ENCODE data around the gene PHF21B.

Gene PHF21B

GRCh38 chr22:45008186-45008681 lies 1.6 kb downstream of the PHF21B start (continued):
- TF ChIP-seq ZNF341 (tag by site-specific recombination; IDR thresholded peaks at IDR 0.05; ENCODE audit: low read depth) (no peak), MEIS1 (CRISPR knock-in tag; IDR thresholded peaks at IDR 0.05; ENCODE audit: borderline replicate concordance) (no peak), ZNF521 (tag by site-specific recombination; IDR thresholded peaks at IDR 0.05) (no peak), MZF1 (tag by site-specific recombination; IDR thresholded peaks at IDR 0.05; ENCODE audit: borderline replicate concordance) (no peak), GLI4 (tag by site-specific recombination; IDR thresholded peaks at IDR 0.05) (no peak), ZNF426 (tag by site-specific recombination; IDR thresholded peaks at IDR 0.05) (no peak), ZFP3 (tag by site-specific recombination; IDR thresholded peaks at IDR 0.05; ENCODE audit: low read depth) (no peak), ZNF416 (tag by site-specific recombination; IDR thresholded peaks at IDR 0.05) (no peak), ZNF169 (tag by site-specific recombination; IDR thresholded peaks at IDR 0.05) (no peak), GLIS2 (tag by site-specific recombination; IDR thresholded peaks at IDR 0.05) (peak; percentile 83), HOXC10 (CRISPR knock-in tag; IDR thresholded peaks at IDR 0.05) (no peak), ZNF335 (tag by site-specific recombination; conservative IDR thresholded peaks at IDR 0.05) (peak; percentile 13; the same call in 1 of the 2 replicates), RBAK (tag by site-specific recombination; IDR thresholded peaks at IDR 0.05) (no peak), ZNF768 (tag by site-specific recombination; IDR thresholded peaks at IDR 0.05) (no peak), HIC1 (tag by site-specific recombination; IDR thresholded peaks at IDR 0.05) (peak; percentile 88), ZNF664 (tag by site-specific recombination; IDR thresholded peaks at IDR 0.05) (no peak), KLF10 (tag by site-specific recombination; IDR thresholded peaks at IDR 0.05) (no peak), ZNF513 (tag by site-specific recombination; IDR thresholded peaks at IDR 0.05) (no peak), ZBTB7A (tag by site-specific recombination; IDR thresholded peaks at IDR 0.05; ENCODE audit: low read depth) (peak; percentile 77; the same call in 1 of the 2 replicates), ZNF571 (tag by site-specific recombination; IDR thresholded peaks at IDR 0.05) (no peak), ZNF366 (tag by site-specific recombination; conservative IDR thresholded peaks at IDR 0.05) (no peak), ZNF548 (tag by site-specific recombination; IDR thresholded peaks at IDR 0.05) (no peak)
- TF ChIP-seq, protein P1, sequence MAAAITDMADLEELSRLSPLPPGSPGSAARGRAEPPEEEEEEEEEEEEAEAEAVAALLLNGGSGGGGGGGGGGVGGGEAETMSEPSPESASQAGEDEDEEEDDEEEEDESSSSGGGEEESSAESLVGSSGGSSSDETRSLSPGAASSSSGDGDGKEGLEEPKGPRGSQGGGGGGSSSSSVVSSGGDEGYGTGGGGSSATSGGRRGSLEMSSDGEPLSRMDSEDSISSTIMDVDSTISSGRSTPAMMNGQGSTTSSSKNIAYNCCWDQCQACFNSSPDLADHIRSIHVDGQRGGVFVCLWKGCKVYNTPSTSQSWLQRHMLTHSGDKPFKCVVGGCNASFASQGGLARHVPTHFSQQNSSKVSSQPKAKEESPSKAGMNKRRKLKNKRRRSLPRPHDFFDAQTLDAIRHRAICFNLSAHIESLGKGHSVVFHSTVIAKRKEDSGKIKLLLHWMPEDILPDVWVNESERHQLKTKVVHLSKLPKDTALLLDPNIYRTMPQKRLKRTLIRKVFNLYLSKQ (tag by site-specific recombination; IDR thresholded peaks at IDR 0.05; ENCODE audit: borderline replicate concordance): no peak
- TF ChIP-seq, protein P2, sequence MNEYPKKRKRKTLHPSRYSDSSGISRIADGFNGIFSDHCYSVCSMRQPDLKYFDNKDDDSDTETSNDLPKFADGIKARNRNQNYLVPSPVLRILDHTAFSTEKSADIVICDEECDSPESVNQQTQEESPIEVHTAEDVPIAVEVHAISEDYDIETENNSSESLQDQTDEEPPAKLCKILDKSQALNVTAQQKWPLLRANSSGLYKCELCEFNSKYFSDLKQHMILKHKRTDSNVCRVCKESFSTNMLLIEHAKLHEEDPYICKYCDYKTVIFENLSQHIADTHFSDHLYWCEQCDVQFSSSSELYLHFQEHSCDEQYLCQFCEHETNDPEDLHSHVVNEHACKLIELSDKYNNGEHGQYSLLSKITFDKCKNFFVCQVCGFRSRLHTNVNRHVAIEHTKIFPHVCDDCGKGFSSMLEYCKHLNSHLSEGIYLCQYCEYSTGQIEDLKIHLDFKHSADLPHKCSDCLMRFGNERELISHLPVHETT (tag by site-specific recombination; IDR thresholded peaks at IDR 0.05): no peak
- TF ChIP-seq, protein P3, sequence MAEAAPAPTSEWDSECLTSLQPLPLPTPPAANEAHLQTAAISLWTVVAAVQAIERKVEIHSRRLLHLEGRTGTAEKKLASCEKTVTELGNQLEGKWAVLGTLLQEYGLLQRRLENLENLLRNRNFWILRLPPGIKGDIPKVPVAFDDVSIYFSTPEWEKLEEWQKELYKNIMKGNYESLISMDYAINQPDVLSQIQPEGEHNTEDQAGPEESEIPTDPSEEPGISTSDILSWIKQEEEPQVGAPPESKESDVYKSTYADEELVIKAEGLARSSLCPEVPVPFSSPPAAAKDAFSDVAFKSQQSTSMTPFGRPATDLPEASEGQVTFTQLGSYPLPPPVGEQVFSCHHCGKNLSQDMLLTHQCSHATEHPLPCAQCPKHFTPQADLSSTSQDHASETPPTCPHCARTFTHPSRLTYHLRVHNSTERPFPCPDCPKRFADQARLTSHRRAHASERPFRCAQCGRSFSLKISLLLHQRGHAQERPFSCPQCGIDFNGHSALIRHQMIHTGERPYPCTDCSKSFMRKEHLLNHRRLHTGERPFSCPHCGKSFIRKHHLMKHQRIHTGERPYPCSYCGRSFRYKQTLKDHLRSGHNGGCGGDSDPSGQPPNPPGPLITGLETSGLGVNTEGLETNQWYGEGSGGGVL (tag by site-specific recombination; IDR thresholded peaks at IDR 0.05): 0 out of 2 replicates have a peak, but pooled peaks have one; percentile 44
- TF ChIP-seq, protein P4, sequence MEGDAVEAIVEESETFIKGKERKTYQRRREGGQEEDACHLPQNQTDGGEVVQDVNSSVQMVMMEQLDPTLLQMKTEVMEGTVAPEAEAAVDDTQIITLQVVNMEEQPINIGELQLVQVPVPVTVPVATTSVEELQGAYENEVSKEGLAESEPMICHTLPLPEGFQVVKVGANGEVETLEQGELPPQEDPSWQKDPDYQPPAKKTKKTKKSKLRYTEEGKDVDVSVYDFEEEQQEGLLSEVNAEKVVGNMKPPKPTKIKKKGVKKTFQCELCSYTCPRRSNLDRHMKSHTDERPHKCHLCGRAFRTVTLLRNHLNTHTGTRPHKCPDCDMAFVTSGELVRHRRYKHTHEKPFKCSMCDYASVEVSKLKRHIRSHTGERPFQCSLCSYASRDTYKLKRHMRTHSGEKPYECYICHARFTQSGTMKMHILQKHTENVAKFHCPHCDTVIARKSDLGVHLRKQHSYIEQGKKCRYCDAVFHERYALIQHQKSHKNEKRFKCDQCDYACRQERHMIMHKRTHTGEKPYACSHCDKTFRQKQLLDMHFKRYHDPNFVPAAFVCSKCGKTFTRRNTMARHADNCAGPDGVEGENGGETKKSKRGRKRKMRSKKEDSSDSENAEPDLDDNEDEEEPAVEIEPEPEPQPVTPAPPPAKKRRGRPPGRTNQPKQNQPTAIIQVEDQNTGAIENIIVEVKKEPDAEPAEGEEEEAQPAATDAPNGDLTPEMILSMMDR (tag by site-specific recombination; IDR thresholded peaks at IDR 0.05): no peak
- TF ChIP-seq, protein P5, sequence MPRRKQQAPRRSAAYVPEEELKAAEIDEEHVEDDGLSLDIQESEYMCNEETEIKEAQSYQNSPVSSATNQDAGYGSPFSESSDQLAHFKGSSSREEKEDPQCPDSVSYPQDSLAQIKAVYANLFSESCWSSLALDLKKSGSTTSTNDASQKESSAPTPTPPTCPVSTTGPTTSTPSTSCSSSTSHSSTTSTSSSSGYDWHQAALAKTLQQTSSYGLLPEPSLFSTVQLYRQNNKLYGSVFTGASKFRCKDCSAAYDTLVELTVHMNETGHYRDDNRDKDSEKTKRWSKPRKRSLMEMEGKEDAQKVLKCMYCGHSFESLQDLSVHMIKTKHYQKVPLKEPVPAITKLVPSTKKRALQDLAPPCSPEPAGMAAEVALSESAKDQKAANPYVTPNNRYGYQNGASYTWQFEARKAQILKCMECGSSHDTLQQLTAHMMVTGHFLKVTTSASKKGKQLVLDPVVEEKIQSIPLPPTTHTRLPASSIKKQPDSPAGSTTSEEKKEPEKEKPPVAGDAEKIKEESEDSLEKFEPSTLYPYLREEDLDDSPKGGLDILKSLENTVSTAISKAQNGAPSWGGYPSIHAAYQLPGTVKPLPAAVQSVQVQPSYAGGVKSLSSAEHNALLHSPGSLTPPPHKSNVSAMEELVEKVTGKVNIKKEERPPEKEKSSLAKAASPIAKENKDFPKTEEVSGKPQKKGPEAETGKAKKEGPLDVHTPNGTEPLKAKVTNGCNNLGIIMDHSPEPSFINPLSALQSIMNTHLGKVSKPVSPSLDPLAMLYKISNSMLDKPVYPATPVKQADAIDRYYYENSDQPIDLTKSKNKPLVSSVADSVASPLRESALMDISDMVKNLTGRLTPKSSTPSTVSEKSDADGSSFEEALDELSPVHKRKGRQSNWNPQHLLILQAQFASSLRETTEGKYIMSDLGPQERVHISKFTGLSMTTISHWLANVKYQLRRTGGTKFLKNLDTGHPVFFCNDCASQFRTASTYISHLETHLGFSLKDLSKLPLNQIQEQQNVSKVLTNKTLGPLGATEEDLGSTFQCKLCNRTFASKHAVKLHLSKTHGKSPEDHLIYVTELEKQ (tag by site-specific recombination; IDR thresholded peaks at IDR 0.05; ENCODE audit: borderline replicate concordance): no peak

Measured in HEK293 (cell line).